PC-3 (cell line): ENCODE data around the gene ATL2.

Source experiments
- CTCF ChIP-seq: fragments of 300-600 bp; sonication (generic); conservative IDR thresholded peaks from 2 replicates; pipeline ENCODE4 v1.5.1; 2017; ENCODE audit warnings: antibody characterized with exemption, low read depth, mild to moderate bottlenecking, low read length
- EZH2 ChIP-seq: fragments of 300-600 bp; sonication (generic); IDR thresholded peaks from one replicate; pipeline ENCODE4 v1.6.1; 2017; ENCODE audit warnings: antibody characterized with exemption, mild to moderate bottlenecking, low read length; ENCODE audit not compliant: unreplicated experiment

GRCh38 chr2:38274286-38275276 lies 102.5 kb downstream of the ATL2 start:
- TF ChIP-seq CTCF (peak; percentile 80), EZH2 (no peak)
